HG03558 (cell line): ENCODE data around the gene TELO2.

Source experiments
- ATAC-seq: cut with Tn5 transposase; IDR thresholded peaks from one replicate; pipeline ENCODE4 v1.9.1; 2021; ENCODE audit warnings: moderate number of reproducible peaks; ENCODE audit not compliant: unreplicated experiment; ENCODE audit errors: extremely low read depth

Gene TELO2

GRCh38 chr16:1495889-1496262 lies 2.7 kb downstream of the TELO2 start:
- ATAC-seq = no peak

- ATAC-seq = no peak
Observed at GRCh38 chr16:1496464-1496863, 3.3 kb downstream of the TELO2 start.

- ATAC-seq = no peak
Observed at GRCh38 chr16:1497014-1497598, 3.9 kb downstream of the TELO2 start.

DNA sequence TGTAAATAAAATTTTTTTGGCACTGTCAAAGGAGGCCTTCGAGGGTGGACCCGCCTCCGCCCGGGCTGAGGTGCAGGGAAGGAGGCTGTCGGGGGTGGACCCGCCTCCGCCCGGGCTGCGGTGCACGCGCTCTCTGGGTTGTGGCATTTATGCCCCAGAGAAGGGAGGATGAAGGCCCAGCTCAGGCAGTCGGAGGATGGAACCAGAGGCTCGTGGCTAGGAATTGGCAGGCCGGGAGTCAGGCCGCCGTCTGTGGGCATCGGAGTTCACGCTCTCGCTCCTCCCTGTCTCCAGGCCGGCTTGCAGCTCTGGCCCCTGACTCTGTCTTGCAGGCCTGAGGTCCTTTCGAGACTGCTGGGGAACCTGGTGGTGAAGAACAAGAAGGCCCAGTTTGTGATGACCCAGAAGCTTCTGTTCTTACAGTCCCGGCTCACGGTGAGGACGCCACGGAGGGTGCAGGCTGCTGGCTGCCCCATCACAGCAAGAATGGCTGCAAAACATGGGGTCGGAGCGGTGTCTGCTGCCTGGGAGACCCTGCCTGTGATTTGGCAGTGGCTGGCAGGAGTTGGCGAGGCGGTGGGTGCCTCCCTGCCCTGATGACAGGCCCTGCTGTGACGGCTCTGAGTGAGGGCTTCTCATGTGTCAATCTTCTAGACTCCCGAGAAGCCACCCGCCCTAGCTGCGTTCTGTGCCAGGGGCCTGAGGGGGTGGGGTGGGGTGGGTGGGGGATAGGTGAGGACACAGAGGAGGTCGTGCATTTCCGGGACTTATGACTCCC lies 5.9 kb downstream of the TELO2 start:
- no peak for ATAC-seq

- ATAC-seq = no peak
Observed at GRCh38 chr16:1499756-1500464, 6.8 kb downstream of the TELO2 start.

DNA sequence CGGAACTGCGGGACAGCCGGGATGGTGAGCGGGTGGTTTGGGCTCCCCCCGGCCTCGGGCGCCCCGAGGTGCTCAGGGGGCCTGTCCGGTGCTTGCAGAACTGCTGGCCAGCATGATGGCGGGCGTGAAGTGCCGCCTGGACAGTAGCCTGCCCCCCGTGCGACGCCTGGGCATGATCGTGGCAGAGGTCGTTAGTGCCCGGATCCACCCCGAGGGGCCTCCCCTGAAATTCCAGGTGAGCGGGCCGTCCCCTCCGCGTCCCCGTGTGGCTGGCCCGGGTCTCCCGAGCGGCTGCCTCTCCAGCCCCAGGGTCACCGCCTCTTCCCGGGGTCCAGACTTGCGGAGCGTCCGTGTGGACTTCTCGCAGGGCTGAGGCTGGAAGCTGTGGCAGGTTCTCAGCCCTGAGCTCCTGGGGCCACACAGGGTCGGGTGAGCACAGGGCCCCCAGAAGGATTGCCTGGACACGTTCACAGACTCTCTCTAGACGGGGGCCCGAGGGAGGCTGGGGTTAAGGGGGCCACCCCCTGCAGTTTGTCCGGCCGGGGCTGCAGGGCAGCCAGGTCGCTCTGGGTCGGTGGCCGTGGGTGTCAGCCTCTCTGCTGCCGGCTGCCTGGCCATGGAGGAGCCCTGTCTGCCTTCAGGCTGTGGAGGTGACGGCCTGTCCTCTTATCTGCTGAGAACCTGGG lies 7.4 kb downstream of the TELO2 start:
- no peak for ATAC-seq

DNA sequence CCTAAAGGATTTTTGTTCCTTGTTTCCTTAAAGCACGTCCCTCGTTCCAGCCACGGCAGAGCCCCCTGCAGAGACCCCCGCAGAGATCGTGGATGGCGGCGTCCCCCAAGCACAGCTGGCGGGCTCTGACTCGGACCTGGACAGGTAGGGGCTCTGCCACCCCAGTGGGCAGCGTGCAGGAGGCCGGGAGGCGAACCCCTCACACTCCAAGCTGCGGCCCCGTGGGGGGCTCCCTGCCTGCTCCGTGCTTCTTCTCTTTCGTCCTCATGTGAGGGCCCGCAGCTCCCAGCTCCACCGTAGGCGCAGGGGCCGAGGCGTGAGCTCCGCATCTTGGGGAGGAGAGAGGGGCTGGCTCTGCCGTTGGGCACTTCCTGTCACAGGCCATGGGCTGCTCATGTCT lies 8.5 kb downstream of the TELO2 start:
- no peak for ATAC-seq

- ATAC-seq = no peak
Observed at GRCh38 chr16:1502092-1503004, 9.2 kb downstream of the TELO2 start.

GRCh38 chr16:1503110-1503955 lies 10.2 kb downstream of the TELO2 start:
- ATAC-seq = no peak

DNA sequence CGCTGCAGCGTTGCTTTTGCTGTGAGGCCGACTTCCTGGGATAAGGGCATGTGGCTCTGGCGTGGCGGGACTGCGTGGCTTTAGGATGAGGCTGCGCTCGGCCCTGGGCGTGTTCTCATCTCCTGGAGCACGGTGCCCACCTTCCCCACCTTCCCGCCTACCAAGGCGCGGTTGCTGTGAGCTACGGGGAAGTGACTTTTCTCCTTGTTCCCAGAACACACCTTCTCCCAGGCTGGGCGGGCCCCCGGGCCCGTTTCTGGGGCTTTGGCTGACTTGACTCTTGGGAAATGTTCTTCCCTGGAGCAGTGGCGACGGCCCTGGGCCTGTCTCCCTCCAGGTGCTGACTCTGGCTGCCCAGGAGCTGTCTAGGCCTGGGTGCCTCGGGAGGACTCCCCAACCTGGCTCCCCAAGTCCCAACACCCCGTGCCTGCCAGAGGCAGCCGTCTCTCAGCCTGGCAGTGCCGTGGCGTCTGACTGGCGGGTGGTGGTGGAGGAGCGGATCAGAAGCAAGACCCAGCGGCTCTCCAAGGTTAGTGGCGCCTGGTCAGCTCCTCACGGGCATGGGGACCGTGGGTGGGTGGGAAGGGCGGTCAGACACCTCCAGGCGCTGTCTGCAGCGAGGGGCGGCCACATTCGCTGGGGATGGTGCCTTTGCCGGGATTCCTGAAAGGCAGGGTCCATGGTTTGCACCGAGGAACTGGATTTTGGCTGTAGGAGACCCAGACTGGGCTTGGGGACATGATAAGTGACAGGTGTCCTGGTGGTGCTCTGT lies 12.1 kb downstream of the TELO2 start:
- no peak for ATAC-seq

- no peak for ATAC-seq
Observed at GRCh38 chr16:1505912-1506311, 12.8 kb downstream of the TELO2 start.

DNA sequence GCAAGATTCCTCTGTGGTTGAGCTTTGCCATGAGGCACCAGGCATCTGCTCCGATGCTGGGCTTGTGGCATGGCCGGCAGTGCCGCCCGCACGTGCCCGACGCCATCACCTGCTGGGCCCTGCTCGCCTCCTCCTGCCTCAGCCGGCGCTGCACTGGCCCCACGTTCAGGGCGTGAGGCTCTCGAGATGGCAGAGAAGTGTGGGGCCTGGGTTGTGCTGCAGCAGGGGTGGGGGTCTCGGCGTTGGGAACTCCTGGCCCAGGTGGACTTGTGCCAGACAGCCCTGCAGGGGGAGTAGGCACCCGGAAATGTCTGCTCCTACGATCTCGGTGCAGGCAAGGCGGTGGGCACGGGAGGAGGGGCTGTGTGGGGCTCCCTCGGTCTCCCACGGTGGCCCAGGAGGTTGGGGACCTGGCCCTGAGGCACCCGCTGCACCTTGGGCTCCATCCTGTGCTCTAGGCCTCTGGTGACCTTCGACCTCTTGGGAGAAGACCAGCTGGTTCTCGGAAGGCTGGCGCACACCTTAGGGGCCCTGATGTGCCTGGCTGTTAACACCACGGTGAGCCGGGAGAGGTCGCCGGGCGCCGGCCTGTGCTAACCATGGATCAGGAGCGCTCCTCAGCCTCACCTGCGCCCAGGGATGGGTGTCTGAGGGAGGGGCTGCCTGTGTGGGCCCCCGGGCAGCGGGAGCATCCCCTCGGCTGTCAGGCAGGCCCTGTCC lies 13.5 kb downstream of the TELO2 start:
- no peak for ATAC-seq

- no peak for ATAC-seq
Observed at GRCh38 chr16:1508494-1509187, 15.5 kb downstream of the TELO2 start.

DNA sequence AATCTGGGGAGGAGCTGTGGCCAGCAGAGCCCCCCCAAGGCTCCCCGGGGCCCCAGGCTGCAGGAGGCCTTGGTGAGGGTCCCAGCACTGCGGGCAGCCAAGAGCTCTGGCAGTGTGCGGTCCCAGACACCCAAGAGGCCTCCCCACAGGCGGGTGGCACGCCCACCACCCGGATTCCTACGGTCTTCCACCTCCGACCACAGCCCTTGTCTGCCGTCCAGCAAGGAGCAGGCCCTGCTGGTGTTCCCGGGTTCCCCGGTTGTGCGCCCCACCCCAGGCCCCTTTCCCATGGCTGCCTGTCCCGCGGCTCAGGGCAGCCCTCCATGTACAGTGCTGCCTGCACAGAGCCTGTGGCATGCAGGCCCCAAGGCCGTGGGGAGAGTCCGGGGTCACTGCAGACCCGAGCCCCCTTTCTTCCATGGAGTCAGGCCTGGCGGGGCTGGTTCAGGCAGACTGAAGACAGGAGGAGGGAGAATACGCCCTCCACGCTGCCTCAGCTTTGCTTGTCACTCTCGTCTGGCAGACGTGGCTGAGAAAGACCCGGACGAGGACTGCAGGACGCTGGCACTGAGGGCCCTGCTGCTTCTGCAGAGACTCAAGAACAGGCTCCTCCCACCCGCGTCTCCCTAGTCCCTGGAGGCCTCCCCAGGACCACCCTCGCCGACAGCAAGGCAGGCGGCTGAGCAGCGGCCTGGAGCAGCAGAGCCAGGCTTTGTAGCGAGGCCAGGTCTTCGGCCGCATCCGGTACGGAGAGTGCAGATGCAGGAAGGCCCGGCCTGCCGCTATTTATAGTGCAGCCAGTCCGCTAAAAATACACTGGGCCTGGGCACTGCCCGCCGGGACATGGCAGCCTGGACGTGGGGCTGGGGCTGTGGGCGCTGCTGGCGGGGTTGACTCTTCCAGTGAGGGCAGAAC lies 16.4 kb downstream of the TELO2 start:
- ATAC-seq = no peak

DNA sequence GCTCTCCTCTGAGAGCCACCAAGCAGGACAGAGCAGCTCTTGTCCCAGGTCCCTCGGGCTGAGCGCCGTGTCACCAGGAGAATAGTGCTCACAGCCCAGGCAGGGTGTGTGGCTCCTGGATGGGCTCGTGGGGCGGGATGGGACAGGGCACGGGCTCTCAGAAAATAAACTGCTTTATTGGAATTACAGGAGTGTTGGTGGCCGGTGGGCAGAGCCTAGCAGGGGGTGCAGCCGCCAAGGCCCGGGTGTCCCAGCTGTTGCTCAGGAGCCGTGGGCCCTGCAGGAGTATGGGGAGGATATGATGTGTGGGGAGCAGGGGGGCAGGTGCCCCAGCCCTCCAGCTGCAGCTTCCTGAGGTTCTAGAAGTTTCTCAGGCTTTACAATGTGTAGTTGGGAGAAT lies 17.1 kb downstream of the TELO2 start:
- no peak for ATAC-seq

DNA sequence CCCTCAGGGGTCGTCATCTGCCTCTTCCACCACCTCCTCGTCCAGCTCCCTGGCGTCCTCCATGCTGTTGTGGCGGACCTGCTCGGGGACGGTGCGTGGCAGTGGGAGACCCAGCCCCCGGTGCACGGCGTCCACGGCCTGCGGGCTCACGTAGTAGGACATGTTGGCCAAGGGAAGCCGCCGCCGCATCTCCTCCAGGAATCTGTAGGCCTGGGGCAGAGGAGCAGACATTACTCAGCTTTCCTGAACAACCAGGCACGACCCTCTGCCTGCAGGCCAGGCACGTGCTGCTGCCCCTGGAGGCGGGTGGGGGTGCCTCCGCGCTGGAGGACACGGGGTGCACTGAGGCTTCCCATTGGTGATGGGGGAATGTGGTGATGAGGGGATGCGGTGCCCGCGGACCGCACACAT lies 17.8 kb downstream of the TELO2 start:
- ATAC-seq = no peak
